Measurements from ENCODE around the gene C11orf65.

DNA sequence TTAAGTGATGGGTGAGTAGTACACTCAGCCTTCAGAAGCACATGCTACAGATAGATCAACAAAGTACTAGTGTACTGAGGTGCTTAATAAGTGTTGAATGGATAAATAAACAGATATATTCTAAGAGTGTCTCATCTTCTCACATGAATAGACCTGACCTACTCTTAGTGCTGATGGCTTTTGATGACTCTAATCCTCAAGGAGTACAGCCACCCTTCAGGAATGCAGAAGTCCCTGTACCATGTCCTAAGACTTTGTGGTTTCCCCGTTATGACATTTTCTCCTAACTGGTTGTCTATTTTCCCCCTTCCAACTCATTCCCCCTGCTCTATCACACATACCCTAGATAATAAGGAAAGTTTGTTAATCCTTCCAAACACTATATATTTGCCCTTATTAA is 61.6 kb downstream of the C11orf65 start:
- TF ChIP-seq BHLHE40 (IDR thresholded peaks at IDR 0.05; ENCODE audit: borderline replicate concordance) (no peak), FOXA1 (IDR thresholded peaks at IDR 0.05) (no peak), FOXM1 (IDR thresholded peaks at IDR 0.05; ENCODE audit: borderline replicate concordance) (no peak), L3MBTL2 (conservative IDR thresholded peaks at IDR 0.05) (no peak), TARDBP (IDR thresholded peaks at IDR 0.05) (no peak), ARNT (IDR thresholded peaks at IDR 0.05) (no peak), FOXK2 (IDR thresholded peaks at IDR 0.05) (no peak), NFRKB (IDR thresholded peaks at IDR 0.05) (no peak), SP1 (IDR thresholded peaks at IDR 0.05) (no peak), HDGF (IDR thresholded peaks at IDR 0.05; ENCODE audit: borderline replicate concordance) (no peak)
- TF ChIP-seq, protein P1, sequence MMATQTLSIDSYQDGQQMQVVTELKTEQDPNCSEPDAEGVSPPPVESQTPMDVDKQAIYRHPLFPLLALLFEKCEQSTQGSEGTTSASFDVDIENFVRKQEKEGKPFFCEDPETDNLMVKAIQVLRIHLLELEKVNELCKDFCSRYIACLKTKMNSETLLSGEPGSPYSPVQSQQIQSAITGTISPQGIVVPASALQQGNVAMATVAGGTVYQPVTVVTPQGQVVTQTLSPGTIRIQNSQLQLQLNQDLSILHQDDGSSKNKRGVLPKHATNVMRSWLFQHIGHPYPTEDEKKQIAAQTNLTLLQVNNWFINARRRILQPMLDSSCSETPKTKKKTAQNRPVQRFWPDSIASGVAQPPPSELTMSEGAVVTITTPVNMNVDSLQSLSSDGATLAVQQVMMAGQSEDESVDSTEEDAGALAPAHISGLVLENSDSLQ (IDR thresholded peaks at IDR 0.05), result no peak
